Stimulated activated naive B cell treated with anti-CD40 and anti-IgM and Interleukin-4, amounts not matched to agents 10 μg/mL and 1 μg/mL and 100 μg/mL, for 72 hours (primary cell): ENCODE measurements around the gene IP6K3.

ENCODE experiments used
- ATAC-seq, 2 donors: fragments of 150-1000 bp; cut with Tn5 transposase; replicated peaks; 2 replicates each; pipeline ENCODE4 v1.10.0; 2021; ENCODE audit warnings: moderate library complexity in 1 of 2
- DNase-seq: peaks from one replicate; pipeline ENCODE4 v3.0.0; 2021
- H3K27ac Mint-ChIP-seq: one replicate; pipeline ENCODE4 v1.8.0; 2022; ENCODE audit warnings: mild to moderate bottlenecking, mixed read lengths
- H3K27me3 Mint-ChIP-seq, 2 donors: one replicate each; pipeline ENCODE4 v1.8.0; 2022; ENCODE audit warnings: mixed read lengths in 2 of 2
- H3K36me3 Mint-ChIP-seq, 2 donors: one replicate each; pipeline ENCODE4 v1.8.0; 2022; ENCODE audit warnings: mixed read lengths in 2 of 2, mild to moderate bottlenecking in 1 of 2
- H3K4me1 Mint-ChIP-seq, 2 donors: one replicate each; pipeline ENCODE4 v1.8.0; 2022; ENCODE audit warnings: mixed read lengths in 2 of 2, mild to moderate bottlenecking in 1 of 2
- H3K4me3 Mint-ChIP-seq, 2 donors: one replicate each; pipeline ENCODE4 v1.8.0; 2022; ENCODE audit warnings: mild to moderate bottlenecking in 2 of 2, mixed read lengths in 2 of 2, moderate library complexity in 1 of 2
- H3K9me3 Mint-ChIP-seq, 2 donors: one replicate each; pipeline ENCODE4 v1.8.0; 2022; ENCODE audit warnings: mixed read lengths in 2 of 2, mild to moderate bottlenecking in 1 of 2

IP6K3 gene

DNA sequence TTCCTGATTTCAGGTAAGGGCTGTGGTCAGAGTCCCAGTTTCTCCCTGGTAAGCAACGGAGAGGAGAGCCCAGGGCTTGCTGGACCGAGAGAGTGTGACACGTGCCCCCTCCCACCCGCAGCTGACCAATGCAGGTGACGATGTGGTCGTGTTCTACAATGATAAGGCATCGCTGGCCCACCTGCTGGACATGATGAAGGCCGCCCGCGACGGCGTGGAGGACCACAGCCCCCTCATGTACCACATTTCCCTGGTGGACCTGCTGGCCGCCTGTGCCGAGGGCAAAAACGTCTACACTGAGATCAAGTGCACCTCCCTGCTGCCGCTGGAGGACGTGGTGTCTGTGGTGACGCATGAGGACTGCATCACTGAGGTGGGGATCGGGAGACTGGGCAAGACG is 66.9 kb downstream of the IP6K3 start:
- no peak for ATAC-seq
- no peak overlapping the region for H3K27ac Mint-ChIP-seq
- no peak for DNase-seq
- no peak overlapping the region for H3K4me3 Mint-ChIP-seq
- H3K36me3 Mint-ChIP-seq: peaks cover 49 to 68% of the 10 kb centered on the region in 2 donors
- peaks cover 15 to 17% of the 10 kb centered on the region in 2 donors for H3K4me1 Mint-ChIP-seq
- no peaks in the 10 kb centered on the region for H3K9me3 Mint-ChIP-seq
- no peaks in the 10 kb centered on the region for H3K27me3 Mint-ChIP-seq

DNA sequence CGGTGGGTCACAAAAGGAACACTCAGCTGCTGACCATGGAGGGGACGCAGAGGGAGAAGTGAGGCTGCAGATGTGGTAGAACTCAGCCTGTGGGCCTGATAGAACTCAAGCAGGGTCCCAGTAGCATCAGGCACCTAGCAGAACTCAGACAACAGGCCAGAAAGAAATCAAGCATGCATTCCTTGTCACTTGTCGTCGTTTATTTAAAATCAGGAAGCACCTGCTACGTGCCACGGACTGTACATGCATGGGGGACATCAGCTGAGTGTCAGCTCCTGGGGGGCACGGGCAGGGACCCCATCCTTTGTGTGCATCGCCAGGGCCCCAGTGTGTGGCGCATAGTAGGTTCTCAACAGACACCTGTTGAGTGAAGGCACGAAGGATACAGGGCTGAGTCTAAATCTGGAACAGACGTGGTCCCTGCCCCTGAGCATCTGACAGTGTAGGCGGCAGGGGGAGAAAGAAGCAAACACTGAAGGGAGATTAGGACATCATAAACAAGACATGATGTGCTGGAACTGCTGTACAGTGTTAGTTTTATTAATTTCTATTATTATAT is 67.7 kb downstream of the IP6K3 start:
- H3K27me3 Mint-ChIP-seq: no peaks in the 10 kb centered on the region
- no peak overlapping the region for H3K4me3 Mint-ChIP-seq
- DNase-seq (no peak), ATAC-seq (no peak)
- peaks cover 50 to 70% of the 10 kb centered on the region in 2 donors for H3K36me3 Mint-ChIP-seq
- peaks cover 17 to 20% of the 10 kb centered on the region in 2 donors for H3K4me1 Mint-ChIP-seq
- H3K9me3 Mint-ChIP-seq: no peaks in the 10 kb centered on the region
- peak overlapping the region; percentile 75 for H3K27ac Mint-ChIP-seq

DNA sequence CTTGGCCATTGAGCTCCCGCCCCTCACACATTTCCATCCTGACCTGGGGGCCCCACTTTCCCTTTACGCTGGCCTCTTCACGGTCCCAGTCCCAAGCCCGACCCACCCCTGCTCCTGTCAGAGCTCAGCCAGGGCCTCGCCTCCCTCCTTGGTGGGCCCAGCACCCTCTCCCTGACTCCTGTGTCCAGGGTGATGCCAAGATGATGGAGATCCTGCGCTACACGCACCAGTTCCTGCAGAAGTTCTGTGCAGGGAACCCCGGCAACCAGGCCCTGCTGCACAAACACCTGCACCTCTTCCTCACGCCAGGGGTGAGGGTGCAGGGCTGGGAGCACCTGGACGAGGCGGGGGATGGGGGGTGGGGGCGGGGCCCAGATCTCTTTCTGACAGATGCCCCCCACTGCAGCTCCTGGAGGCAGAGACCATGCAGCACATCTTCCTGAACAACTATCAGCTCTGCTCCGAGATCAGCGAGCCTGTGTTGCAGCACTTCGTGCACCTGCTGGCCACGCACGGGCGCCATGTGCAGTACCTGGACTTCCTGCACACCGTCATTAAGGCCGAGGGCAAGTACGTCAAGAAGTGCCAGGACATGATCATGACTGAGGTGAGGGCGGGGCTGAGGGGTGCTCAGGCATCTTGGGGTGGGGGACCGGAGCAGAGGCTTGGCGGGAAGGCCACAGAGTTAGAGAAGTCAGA is 68.3 kb downstream of the IP6K3 start:
- H3K9me3 Mint-ChIP-seq: no peaks in the 10 kb centered on the region
- peak overlapping the region; percentile 47 for H3K27ac Mint-ChIP-seq
- ATAC-seq (no peak), DNase-seq (no peak)
- H3K27me3 Mint-ChIP-seq: no peaks in the 10 kb centered on the region
- peaks cover 47 to 70% of the 10 kb centered on the region in 2 donors for H3K36me3 Mint-ChIP-seq
- H3K4me3 Mint-ChIP-seq: no peak overlapping the region
- peaks cover 19 to 20% of the 10 kb centered on the region in 2 donors for H3K4me1 Mint-ChIP-seq

- H3K27me3 Mint-ChIP-seq: no peaks in the 10 kb centered on the region
- H3K27ac Mint-ChIP-seq: no peak overlapping the region
- peaks cover 19 to 20% of the 10 kb centered on the region in 2 donors for H3K4me1 Mint-ChIP-seq
- no peak for ATAC-seq
- peaks cover 48 to 72% of the 10 kb centered on the region in 2 donors for H3K36me3 Mint-ChIP-seq
- no peak for DNase-seq
- no peak overlapping the region for H3K4me3 Mint-ChIP-seq
- H3K9me3 Mint-ChIP-seq: no peaks in the 10 kb centered on the region
Measured at GRCh38 chr6:33677689-33678088, 69.0 kb downstream of the IP6K3 start.

- DNase-seq (no peak), ATAC-seq (no peak)
- H3K4me1 Mint-ChIP-seq: peaks cover 19 to 20% of the 10 kb centered on the region in 2 donors
- H3K27me3 Mint-ChIP-seq: no peaks in the 10 kb centered on the region
- no peak overlapping the region for H3K4me3 Mint-ChIP-seq
- no peak overlapping the region for H3K27ac Mint-ChIP-seq
- H3K36me3 Mint-ChIP-seq: peaks cover 46 to 70% of the 10 kb centered on the region in 2 donors
- H3K9me3 Mint-ChIP-seq: no peaks in the 10 kb centered on the region
Measured at GRCh38 chr6:33677143-33677660, 69.5 kb downstream of the IP6K3 start.

DNA sequence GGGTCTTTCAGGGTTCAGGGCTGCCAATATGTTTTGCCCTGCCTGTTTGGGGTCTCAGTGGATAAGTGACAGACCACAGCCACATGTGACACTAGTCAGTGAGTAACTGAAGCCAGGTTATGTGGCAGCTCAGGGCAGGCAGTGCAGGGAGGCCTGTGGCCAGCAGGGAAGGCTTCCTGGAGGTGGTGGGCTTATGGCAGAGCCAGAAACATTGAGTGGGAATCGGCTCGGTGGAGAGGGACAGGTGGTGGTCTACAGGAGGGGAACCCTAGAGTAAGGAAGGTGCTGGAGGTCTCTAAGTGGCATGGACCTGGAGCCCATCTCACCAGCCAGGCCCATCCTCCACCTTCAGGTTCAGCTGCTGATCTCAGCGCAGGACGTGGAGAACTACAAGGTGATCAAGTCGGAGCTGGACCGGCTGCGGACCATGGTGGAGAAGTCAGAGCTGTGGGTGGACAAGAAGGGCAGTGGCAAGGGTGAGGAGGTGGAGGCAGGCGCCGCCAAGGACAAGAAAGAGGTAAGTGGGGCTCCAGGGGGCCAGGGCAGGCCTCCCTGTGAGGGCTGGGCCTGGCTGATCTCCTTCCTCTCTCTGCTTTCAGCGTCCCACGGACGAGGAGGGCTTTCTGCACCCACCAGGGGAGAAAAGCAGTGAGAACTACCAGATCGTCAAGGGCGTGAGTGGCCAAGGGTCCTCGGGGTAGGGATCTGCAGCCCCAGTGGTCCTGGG is 70.1 kb downstream of the IP6K3 start:
- no peak overlapping the region for H3K27ac Mint-ChIP-seq
- ATAC-seq: no peak
- no peaks in the 10 kb centered on the region for H3K27me3 Mint-ChIP-seq
- H3K4me3 Mint-ChIP-seq: no peak overlapping the region
- DNase-seq: no peak
- H3K36me3 Mint-ChIP-seq: peaks cover 50 to 73% of the 10 kb centered on the region in 2 donors
- no peaks in the 10 kb centered on the region for H3K9me3 Mint-ChIP-seq
- peaks cover 20 to 23% of the 10 kb centered on the region in 2 donors for H3K4me1 Mint-ChIP-seq

- H3K27me3 Mint-ChIP-seq: no peaks in the 10 kb centered on the region
- no peak overlapping the region for H3K4me3 Mint-ChIP-seq
- DNase-seq (no peak), ATAC-seq (no peak)
- peaks cover 20 to 23% of the 10 kb centered on the region in 2 donors for H3K4me1 Mint-ChIP-seq
- H3K9me3 Mint-ChIP-seq: no peaks in the 10 kb centered on the region
- H3K27ac Mint-ChIP-seq: peak overlapping the region; percentile 20
- H3K36me3 Mint-ChIP-seq: peaks cover 53 to 75% of the 10 kb centered on the region in 2 donors
Measured at GRCh38 chr6:33675968-33676367, 70.7 kb downstream of the IP6K3 start.

GRCh38 chr6:33673851-33674250 is 72.9 kb downstream of the IP6K3 start:
- Mint-ChIP-seq H3K4me3 (no peak overlapping the region), H3K4me1 (peaks cover 17 to 20% of the 10 kb centered on the region in 2 donors), H3K27ac (no peak overlapping the region), H3K27me3 (no peaks in the 10 kb centered on the region), H3K9me3 (no peaks in the 10 kb centered on the region), H3K36me3 (peaks cover 50 to 76% of the 10 kb centered on the region in 2 donors)
- no peak for DNase-seq
- no peak for ATAC-seq

- peaks cover 9 to 17% of the 10 kb centered on the region in 2 donors for H3K4me1 Mint-ChIP-seq
- DNase-seq (no peak), ATAC-seq (peak; percentile 44 to 70)
- H3K27me3 Mint-ChIP-seq: no peaks in the 10 kb centered on the region
- no peaks in the 10 kb centered on the region for H3K9me3 Mint-ChIP-seq
- H3K36me3 Mint-ChIP-seq: peaks cover 53 to 76% of the 10 kb centered on the region in 2 donors
- H3K4me3 Mint-ChIP-seq: no peak overlapping the region
- no peak overlapping the region for H3K27ac Mint-ChIP-seq
Measured at GRCh38 chr6:33672808-33673207, 73.9 kb downstream of the IP6K3 start.

DNA sequence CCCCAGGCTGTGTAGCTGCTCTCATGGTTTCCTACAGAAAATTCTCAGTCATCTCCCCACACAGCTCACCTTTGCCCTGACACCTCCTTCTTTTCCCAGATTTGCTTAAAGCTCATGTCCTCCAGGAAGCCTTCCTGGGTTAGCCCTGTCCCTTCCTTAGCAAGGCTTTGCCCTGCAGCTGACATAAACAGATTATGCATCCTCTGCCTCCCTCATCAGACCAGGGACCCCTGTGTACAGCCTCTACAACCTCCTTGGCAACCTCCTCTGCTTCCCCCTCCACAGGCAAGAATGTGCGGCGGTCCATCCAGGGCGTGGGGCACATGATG is 75.0 kb downstream of the IP6K3 start:
- H3K4me1 Mint-ChIP-seq: peaks cover 5 to 14% of the 10 kb centered on the region in 2 donors
- H3K36me3 Mint-ChIP-seq: peaks cover 50 to 72% of the 10 kb centered on the region in 2 donors
- DNase-seq (no peak), ATAC-seq (no peak)
- H3K4me3 Mint-ChIP-seq: no peak overlapping the region
- no peaks in the 10 kb centered on the region for H3K27me3 Mint-ChIP-seq
- no peaks in the 10 kb centered on the region for H3K9me3 Mint-ChIP-seq
- H3K27ac Mint-ChIP-seq: no peak overlapping the region
